BJ (cell line): ENCODE data around the gene UFSP2. TPM values are rescaled to one million over a fixed set of nuclear protein-coding genes. Genes with fewer than 3 reads are reported as not detected.

Source experiments
- CTCF ChIA-PET: fragments of 350-600 bp; formaldehyde crosslinking; extraction: SDS; loops from one replicate; lab custom pipeline; 2021; ENCODE audit warnings: antibody characterized with exemption, inconsistent platforms; lab: Yijun Ruan, JAX
- POLR2A ChIA-PET: fragments of 300-600 bp; sonication (Branson Sonifier 250); formaldehyde crosslinking; extraction: SDS; loops from one replicate; lab custom pipeline; 2021; ENCODE audit warnings: antibody characterized with exemption; lab: Charles Lee
- DNase-seq: peaks from one replicate; pipeline ENCODE4 v3.0.0-alpha.2; 2011; ENCODE audit warnings: low read depth
- H3K27me3 ChIP-seq: 2 replicates; pipeline ENCODE4 v1.6.0; 2011; ENCODE audit warnings: low read length; ENCODE audit not compliant: control insufficient read depth, insufficient read depth
- H3K36me3 ChIP-seq: 2 replicates; pipeline ENCODE4 v1.5.1; 2011; ENCODE audit warnings: low read length; ENCODE audit not compliant: control insufficient read depth, insufficient read depth
- H3K4me3 ChIP-seq: 2 replicates; pipeline ENCODE4 v1.5.1; 2011; ENCODE audit warnings: low read depth, mild to moderate bottlenecking, control low read depth, low read length
- CTCF ChIP-seq: IDR thresholded peaks from 2 replicates; pipeline ENCODE4 v1.5.1; 2011; ENCODE audit warnings: low read depth, mild to moderate bottlenecking, control low read depth, inconsistent platforms, low read length, moderate library complexity; ENCODE audit not compliant: insufficient read depth
- polyA plus RNA-seq: library from polyadenylated mRNA; depleted of rRNA; stranded (reverse); fragments of >200 nt; gene quantifications from 2 replicates; pipeline ENCODE4 v1.2.3, GENCODE V29; 2011

The UFSP2 gene
- polyA plus RNA-seq, 1 experiment: 18.8 TPM

GRCh38 chr4:185395956-185396723 lies 29.6 kb downstream of the UFSP2 start:
- peak; percentile 88 for DNase-seq
- CTCF ChIA-PET: interaction anchor here (0.9 to 1.4 kb wide), 8 partner anchors 10 to 261 kb away, joined by 3 to 4 read pairs (median 4); partner anchors contain the start of genes SNX25 and UFSP2
- H3K36me3 ChIP-seq: 0 out of 2 replicates have a peak, but pooled peaks cover 1% of the 10 kb centered on the region
- H3K27me3 ChIP-seq: no peaks in the 10 kb centered on the region
- no peak for TF ChIP-seq CTCF
- H3K4me3 ChIP-seq: peak overlapping the region; percentile 84
- POLR2A ChIA-PET: interaction anchor here (0.7 kb wide), 1 partner anchor 1230 kb away, joined by 3 read pairs; no protein-coding TSS in a partner anchor

- Histone ChIP-seq H3K36me3 (no peaks in the 10 kb centered on the region), H3K4me3 (peak within 1 kb of the TSS; percentile 84), H3K27me3 (no peaks in the 10 kb centered on the region)
- DNase-seq: no peak
- CTCF ChIA-PET: interaction anchor here (1.0 to 1.1 kb wide), 3 partner anchors 9 to 261 kb away, joined by 3 to 5 read pairs (median 3); no protein-coding TSS in a partner anchor
- POLR2A ChIA-PET: no interaction called here
- no peak for TF ChIP-seq CTCF
These were observed 30.4 kb downstream of the UFSP2 start, which contains the start of gene LRP2BP for GRCh38 chr4:185395238-185395955. TSS of gene LRP2BP (minus strand) at chr4:185395924. CDS start at chr4:185378186, 17,738 bp downstream.

GRCh38 chr4:185394568-185395237 lies 31.1 kb downstream of the UFSP2 start:
- CTCF ChIA-PET: interaction anchor here (1.0 to 1.1 kb wide), 2 partner anchors 9 to 203 kb away, joined by 3 to 5 read pairs; no protein-coding TSS in a partner anchor
- no peak for TF ChIP-seq CTCF
- POLR2A ChIA-PET: no interaction called here
- Histone ChIP-seq H3K27me3 (no peaks in the 10 kb centered on the region), H3K36me3 (no peaks in the 10 kb centered on the region), H3K4me3 (peak overlapping the region; percentile 84)
- DNase-seq: no peak

GRCh38 chr4:185392156-185392555 lies 33.6 kb downstream of the UFSP2 start:
- POLR2A ChIA-PET: no interaction called here
- H3K36me3 ChIP-seq: no peaks in the 10 kb centered on the region
- DNase-seq: no peak
- CTCF ChIA-PET: no interaction called here
- no peak overlapping the region for H3K4me3 ChIP-seq
- H3K27me3 ChIP-seq: no peaks in the 10 kb centered on the region
- no peak for TF ChIP-seq CTCF
